A549 treated with Hydrocortisone at 1 μM for 4 hours (cell line): ENCODE data around the gene PPWD1. TPM values are rescaled to one million over a fixed set of nuclear protein-coding genes. Genes with fewer than 3 reads are reported as not detected.

Source experiments
- total RNA-seq: library from RNA; stranded (reverse); fragments of 200-300 nt; extraction: Qiagen RNA extraction; gene quantifications from 5 replicates; pipeline ENCODE4 v1.2.3, GENCODE V29; 2022

Gene PPWD1
- total RNA-seq, result 15.4 to 21.5 TPM (median 18.2 TPM) in 5 replicates

GRCh38 chr5:65562731-65563701 lies at the start of gene PPWD1, which contains the start of gene CENPK:
Gene PPWD1 (plus strand): TSS chr5:65563296. CDS start chr5:65563311, 15 bp downstream.
Gene CENPK (minus strand): TSS chr5:65563168. CDS start chr5:65554907, 8,261 bp downstream.

GRCh38 chr5:65624025-65624570 lies 61.0 kb downstream of the PPWD1 start, which contains the start of gene TRIM23:
Gene TRIM23 (minus strand): TSS chr5:65624333. CDS start chr5:65624274, 59 bp downstream.

GRCh38 chr5:65624571-65625555 lies 61.8 kb downstream of the PPWD1 start, which contains the start of the genes SHLD3 and TRAPPC13:
Gene SHLD3 (plus strand): TSS chr5:65625027. CDS start chr5:65629588, 4,561 bp downstream.
Gene TRAPPC13 (plus strand): TSS chr5:65625027. CDS start chr5:65625061, 34 bp downstream.

Other genes starting within 250 kb of the PPWD1 start
- 0.05 to 0.10 TPM (median 0.06 TPM) in 3 of 5 replicates, not detected in the others for gene ADAMTS6, start 81.4 kb upstream of the PPWD1 start, total RNA-seq
- gene CENPK, start 128 bp upstream of the PPWD1 start, total RNA-seq, result 28.3 to 32.7 TPM (median 30.9 TPM) in 5 replicates
- 5.3 to 10.2 TPM (median 7.5 TPM) in 5 replicates for gene TRIM23, start 61.0 kb downstream of the PPWD1 start, total RNA-seq
- gene SHLD3, start 61.7 kb downstream of the PPWD1 start, total RNA-seq, result 2.0 to 2.9 TPM (median 2.4 TPM) in 5 replicates
- 12.3 to 17.0 TPM (median 14.3 TPM) in 5 replicates for gene TRAPPC13, start 61.7 kb downstream of the PPWD1 start, total RNA-seq
- 5.6 to 8.7 TPM (median 7.2 TPM) in 5 replicates for gene SGTB, start 158.8 kb downstream of the PPWD1 start, total RNA-seq
- 49.7 to 77.9 TPM (median 63.6 TPM) in 5 replicates for gene NLN, start 158.9 kb downstream of the PPWD1 start, total RNA-seq